HG03097 (cell line): ENCODE measurements around the gene CDC23.
"Not testable (repeated sequence)": the region's sequence is repeated elsewhere in the genome, so short reads cannot be mapped to it uniquely, and the experiment has no call there.

Experiments used
- ATAC-seq: cut with Tn5 transposase; IDR thresholded peaks from one replicate; pipeline ENCODE4 v1.9.1; 2021; ENCODE audit not compliant: unreplicated experiment, low FRiP score

The CDC23 gene

DNA sequence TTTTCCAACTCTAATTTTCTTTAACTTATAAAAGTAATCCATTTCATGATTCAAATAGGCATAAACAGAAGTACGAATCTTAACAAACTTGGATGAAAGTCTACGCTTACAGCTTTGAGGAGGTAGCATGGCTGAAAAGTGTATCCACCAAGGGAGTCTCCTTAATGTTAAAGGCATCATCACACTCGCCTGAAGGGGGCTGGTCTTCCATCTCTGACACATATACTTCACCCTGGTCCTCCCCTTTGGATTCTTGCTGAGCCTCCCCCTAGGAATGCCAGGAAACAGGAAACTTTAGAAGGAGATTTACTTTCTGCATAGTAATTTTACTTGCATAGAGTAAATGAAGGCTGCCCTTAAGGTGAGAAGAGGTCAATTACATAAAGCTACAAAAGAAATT, 63.6 kb downstream of the CDC23 start:
- ATAC-seq: no peak

DNA sequence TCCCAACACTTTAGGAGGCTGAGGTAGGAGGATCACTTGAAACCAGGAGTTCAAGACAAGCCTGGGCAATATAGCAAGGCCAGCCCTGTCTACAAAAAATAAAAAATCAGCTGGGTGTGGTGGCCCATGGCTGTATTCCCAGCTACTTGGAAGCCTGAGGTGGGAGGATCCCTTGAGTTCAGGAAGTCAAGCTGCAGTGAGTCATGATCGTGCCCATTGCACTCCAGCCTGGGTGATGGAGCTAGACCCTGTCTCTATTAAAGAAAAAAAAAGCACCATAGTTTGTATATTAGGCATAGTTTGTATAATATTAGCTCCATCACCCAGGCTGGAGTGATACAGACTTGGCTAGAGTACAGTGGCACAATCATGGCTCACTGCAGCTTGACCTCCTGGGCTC, 64.3 kb downstream of the CDC23 start:
- no peak for ATAC-seq

DNA sequence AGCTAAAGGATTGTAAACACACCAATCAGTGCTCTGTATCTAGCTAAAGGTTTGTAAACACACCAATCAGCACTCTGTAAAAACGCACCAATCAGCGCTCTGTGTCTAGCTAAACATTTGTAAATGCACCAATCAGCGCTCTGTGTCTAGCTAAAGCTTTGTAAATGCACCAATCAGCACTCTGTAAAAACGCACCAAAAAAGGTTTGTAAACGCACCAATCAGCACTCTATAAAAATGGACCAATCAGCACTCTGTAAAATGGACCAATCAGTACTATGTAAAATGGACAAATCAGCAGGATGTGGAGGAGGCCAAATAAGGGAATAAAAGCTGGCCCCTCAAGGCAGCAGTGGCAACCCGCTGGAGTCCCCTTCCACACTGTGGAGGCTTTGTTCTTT, 69.5 kb downstream of the CDC23 start:
- ATAC-seq: not testable (repeated sequence)

DNA sequence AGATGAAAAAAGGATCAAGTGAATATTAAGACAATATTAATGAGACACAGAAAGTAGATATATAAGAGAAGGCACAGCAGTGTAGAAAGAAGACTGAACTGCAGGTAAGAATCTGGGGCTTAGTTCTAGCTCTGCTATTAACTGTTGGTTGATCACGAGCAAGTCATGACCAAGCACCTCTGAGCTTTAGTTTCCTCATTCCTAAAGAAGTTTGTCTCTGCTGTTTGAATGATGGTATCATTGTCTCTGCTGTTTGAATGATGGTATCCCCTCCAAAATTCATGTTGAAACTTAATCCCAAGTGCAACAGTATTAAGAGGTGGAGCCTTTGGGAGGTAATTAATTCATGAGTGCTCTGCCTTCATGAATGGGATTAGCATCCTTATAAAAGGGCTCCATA, 71.4 kb downstream of the CDC23 start:
- ATAC-seq: no peak

DNA sequence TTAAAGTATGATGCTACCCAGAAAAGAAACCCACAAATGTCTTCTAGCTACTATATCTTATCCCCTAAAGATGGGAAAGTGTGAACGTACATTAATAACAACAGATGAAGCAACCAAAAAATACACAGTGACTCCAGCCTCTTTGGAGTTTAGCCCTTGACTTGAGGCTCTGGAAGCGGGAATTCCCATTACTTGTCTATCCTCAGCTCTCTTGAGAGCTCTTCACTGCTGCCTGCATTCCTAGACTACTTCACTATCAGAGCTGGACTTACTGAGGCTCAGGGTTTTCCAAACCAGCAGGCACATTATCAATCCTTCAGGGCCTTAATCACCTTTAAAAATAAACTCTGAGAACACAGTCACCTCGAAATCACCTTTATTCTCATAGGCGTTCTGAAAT, 72.9 kb downstream of the CDC23 start:
- ATAC-seq: no peak

DNA sequence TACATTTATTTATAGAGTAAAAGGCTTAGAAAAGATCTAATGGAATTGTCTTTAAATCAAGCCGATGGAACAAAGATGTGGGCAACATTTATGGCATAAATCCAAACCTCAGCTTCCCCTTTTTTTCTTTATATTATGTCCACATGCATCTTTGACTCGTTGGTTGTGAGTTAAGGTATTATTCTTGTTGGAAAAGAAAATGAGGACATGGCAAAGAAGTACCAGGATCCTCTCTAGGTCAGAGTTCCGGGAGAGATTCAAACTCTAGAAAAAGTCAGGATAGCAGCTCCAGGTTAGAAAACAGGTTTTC, 73.4 kb downstream of the CDC23 start:
- ATAC-seq: no peak

DNA sequence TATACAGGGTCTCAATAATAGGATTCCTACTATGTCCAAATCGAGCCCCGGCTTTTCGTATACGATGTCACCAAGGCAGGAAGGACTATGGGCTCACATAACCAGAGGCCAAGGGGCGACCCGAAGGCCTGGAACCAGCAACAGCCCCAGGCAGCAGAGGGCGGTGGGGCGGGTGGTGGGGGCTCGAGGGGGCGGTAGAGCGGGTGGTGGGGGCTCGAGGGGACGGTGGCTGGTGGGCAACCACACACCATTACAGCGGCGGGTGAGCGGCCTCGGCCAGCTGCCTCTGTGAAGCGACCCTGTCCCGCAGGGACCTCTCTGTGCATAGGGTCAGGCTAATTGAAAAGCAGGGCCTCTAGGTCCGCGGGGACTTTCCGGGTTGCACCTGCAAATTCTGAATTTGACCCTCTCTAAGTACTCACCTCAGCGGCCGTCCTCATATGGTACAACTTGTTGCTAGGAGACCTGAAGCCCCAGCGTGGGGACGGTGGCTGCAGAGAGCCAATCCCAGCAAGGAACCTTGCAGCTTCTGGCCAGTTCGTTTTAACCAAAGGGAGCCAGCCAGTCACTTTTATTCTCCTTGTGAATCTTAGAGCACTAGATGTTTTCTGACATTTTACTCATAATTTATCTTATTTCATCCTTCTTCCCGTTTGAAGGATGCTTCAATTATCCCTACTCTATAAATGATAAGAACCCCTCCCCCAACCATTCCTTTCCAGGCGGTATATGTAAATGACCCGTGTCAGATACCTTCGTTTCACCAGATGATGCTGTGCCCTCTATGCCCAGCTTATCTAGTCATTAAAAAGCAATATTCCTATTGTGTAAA, 74.0 kb downstream of the CDC23 start, which contains the start of gene NME5:
NME5 (minus strand) TSS at position 480 of the 832 bp plus-strand sequence. CDS start 648 bp downstream, outside the sequence.
- ATAC-seq: no peak
